Dendritic cell treated with granulocyte-macrophage colony-stimulating factor and Interleukin-4, amounts not matched to agents 40 ng/mL and 50 ng/mL, for 4 days (primary cell): ENCODE data around the gene FBXO2.

Source experiments
- H3K27ac Mint-ChIP-seq: one replicate; pipeline ENCODE4 v1.8.0; 2022; ENCODE audit warnings: mild to moderate bottlenecking, mixed read lengths
- H3K27me3 Mint-ChIP-seq: one replicate; pipeline ENCODE4 v1.8.0; 2022; ENCODE audit warnings: mild to moderate bottlenecking, mixed read lengths
- H3K36me3 Mint-ChIP-seq: one replicate; pipeline ENCODE4 v1.8.0; 2022; ENCODE audit warnings: low read depth, mixed read lengths
- H3K4me1 Mint-ChIP-seq: one replicate; pipeline ENCODE4 v1.8.0; 2022; ENCODE audit warnings: low read depth, mixed read lengths
- H3K4me3 Mint-ChIP-seq: one replicate; pipeline ENCODE4 v1.8.0; 2022; ENCODE audit warnings: mild to moderate bottlenecking, moderate library complexity, mixed read lengths
- H3K9me3 Mint-ChIP-seq: one replicate; pipeline ENCODE4 v1.8.0; 2022; ENCODE audit warnings: mixed read lengths
- intact Hi-C: fragments of 100-400 bp; cut with micrococcal nuclease; formaldehyde crosslinking; loops from one replicate; pipeline ENCODE4 v1.15.0; 2022

FBXO2 gene

GRCh38 chr1:11654137-11654938 is at the start of gene FBXO2, which contains the start of gene FBXO44:
Gene FBXO2, minus strand, starts transcription at chr1:11654429. Its CDS starts 89 bp downstream, at chr1:11654340.
Gene FBXO44, plus strand, starts transcription at chr1:11654877. Its CDS starts 959 bp downstream, at chr1:11655836.
- intact Hi-C loops = no loop called here
- Mint-ChIP-seq H3K36me3 (peaks cover 20% of the 10 kb centered on the region), H3K27ac (peak within 1 kb of the TSS; percentile 59), H3K27me3 (peaks cover 60% of the 10 kb centered on the region), H3K4me1 (peaks cover 28% of the 10 kb centered on the region), H3K9me3 (no peaks in the 10 kb centered on the region), H3K4me3 (peak within 1 kb of the TSS; percentile 77)

DNA sequence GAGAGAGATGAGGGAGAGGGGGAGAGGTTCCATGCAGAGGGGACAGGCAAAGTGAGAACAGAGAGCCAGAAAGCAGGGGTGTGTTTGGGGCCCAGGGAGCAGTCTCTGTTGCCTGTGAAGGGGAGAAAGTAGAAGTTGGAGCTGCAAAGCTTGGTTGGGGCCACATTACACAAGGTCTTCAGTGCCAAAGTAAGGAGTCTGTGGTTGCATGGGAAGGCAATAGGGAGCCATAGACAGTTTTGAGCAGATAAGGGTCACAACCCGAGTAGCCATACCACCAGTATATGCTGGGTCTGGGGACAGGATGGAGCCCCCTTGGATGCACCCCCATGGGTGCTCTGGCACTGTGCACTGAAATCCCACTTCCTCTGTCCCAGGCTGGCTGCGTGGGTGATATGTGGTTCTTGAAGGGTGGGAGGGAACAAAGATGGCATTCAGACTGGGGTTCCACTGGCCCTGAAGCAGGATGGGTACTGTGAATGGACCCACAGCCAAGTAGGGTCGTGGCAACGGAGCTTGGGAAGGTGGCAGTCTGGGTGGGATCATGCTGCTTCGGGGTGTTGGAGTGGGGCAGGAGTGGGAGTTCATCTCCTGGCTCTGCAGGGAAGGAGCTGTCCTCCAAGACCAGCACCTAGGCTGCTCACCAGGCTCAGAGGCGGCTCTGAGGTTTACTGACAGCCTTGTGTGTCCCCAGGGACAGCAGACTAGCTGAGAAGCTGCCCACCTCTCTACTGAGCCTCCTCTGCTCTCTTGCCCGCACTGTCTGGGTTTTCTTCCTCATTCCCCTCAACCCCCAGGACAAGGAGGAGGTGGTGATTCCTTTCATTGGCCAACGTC is 49.3 kb upstream of the FBXO2 start:
- no peaks in the 10 kb centered on the region for H3K9me3 Mint-ChIP-seq
- H3K4me1 Mint-ChIP-seq = peaks cover 21% of the 10 kb centered on the region
- peaks cover 32% of the 10 kb centered on the region for H3K27me3 Mint-ChIP-seq
- no peaks in the 10 kb centered on the region for H3K36me3 Mint-ChIP-seq
- intact Hi-C loops = no loop called here
- no peak overlapping the region for H3K4me3 Mint-ChIP-seq
- H3K27ac Mint-ChIP-seq = no peak overlapping the region

DNA sequence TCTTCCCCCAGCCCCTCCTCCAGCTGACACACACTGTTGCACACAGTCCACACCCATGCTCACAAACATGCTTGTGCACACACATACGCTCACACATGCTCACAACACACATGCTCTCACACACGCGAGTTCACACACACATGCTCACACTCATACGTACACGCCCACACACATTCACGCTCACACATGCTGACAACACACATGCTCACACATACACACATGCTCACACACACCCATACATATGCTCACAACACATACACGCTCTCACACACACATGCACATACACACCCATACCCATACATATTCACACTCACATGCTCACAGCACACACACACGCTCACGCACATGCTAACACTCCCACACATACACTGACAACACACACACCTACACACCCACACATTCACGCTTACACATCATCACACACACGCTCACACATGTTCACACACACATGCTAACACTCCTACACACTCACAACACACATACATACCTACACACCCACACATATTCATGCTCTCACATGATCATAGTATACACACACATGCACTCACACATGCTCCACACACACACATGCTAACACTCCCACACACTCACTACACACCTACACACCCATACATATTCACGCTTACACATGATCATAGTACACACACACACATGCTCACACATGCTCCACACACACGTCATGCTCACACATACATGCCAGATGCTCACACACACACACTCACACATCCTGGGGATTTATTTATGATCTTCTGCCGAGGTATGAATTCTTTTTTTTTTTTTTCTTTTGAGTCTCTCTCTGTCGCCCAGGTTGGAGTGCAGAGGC is 48.0 kb upstream of the FBXO2 start:
- Mint-ChIP-seq H3K27me3 (peaks cover 31% of the 10 kb centered on the region), H3K36me3 (no peaks in the 10 kb centered on the region), H3K27ac (no peak overlapping the region), H3K4me3 (no peak overlapping the region), H3K4me1 (peaks cover 14% of the 10 kb centered on the region), H3K9me3 (no peaks in the 10 kb centered on the region)
- intact Hi-C loops = no loop called here

DNA sequence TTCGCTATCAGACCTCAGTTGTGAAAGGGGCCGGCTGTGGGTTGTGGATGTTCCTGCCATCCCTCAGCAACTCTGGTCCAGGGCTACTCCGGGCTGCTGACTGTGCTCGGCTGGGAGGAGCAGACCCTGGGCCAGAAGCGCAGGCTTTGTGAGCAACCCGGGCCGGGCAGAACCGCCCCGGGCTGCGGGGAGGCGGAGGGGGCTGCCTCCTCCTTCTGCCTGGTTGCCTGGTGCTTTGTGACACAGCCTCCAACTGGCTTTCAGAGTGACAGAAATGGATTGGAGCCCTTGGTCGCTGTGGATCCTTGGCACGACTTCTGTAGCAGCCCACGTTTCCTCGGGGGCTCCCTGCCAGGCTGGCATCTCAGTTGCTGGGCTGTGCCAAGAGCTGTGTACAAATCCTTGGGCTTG is 47.3 kb upstream of the FBXO2 start:
- H3K36me3 Mint-ChIP-seq = no peaks in the 10 kb centered on the region
- H3K9me3 Mint-ChIP-seq = no peaks in the 10 kb centered on the region

GRCh38 chr1:11700601-11701467 is 46.6 kb upstream of the FBXO2 start:
- no peaks in the 10 kb centered on the region for H3K9me3 Mint-ChIP-seq
- H3K27me3 Mint-ChIP-seq = peaks cover 36% of the 10 kb centered on the region
- H3K27ac Mint-ChIP-seq = no peak overlapping the region
- H3K4me1 Mint-ChIP-seq = peaks cover 14% of the 10 kb centered on the region
- H3K4me3 Mint-ChIP-seq = no peak overlapping the region
- H3K36me3 Mint-ChIP-seq = no peaks in the 10 kb centered on the region
- intact Hi-C loops = no loop called here

More for the DNA sequence above, 47.3 kb upstream of the FBXO2 start:
- Mint-ChIP-seq H3K4me3 (no peak overlapping the region), H3K4me1 (peaks cover 14% of the 10 kb centered on the region), H3K27me3 (peaks cover 33% of the 10 kb centered on the region), H3K27ac (no peak overlapping the region)
- intact Hi-C loops = no loop called here

GRCh38 chr1:11697893-11698210 is 43.6 kb upstream of the FBXO2 start:
- Mint-ChIP-seq H3K4me3 (no peak overlapping the region), H3K27me3 (peaks cover 58% of the 10 kb centered on the region), H3K4me1 (peaks cover 10% of the 10 kb centered on the region), H3K9me3 (no peaks in the 10 kb centered on the region), H3K36me3 (no peaks in the 10 kb centered on the region), H3K27ac (no peak overlapping the region)
- intact Hi-C loops = no loop called here

GRCh38 chr1:11697188-11697892 is 43.1 kb upstream of the FBXO2 start:
- Mint-ChIP-seq H3K36me3 (no peaks in the 10 kb centered on the region), H3K27me3 (peaks cover 63% of the 10 kb centered on the region), H3K9me3 (no peaks in the 10 kb centered on the region), H3K4me3 (no peak overlapping the region), H3K27ac (no peak overlapping the region), H3K4me1 (peaks cover 15% of the 10 kb centered on the region)
- intact Hi-C loops = no loop called here

DNA sequence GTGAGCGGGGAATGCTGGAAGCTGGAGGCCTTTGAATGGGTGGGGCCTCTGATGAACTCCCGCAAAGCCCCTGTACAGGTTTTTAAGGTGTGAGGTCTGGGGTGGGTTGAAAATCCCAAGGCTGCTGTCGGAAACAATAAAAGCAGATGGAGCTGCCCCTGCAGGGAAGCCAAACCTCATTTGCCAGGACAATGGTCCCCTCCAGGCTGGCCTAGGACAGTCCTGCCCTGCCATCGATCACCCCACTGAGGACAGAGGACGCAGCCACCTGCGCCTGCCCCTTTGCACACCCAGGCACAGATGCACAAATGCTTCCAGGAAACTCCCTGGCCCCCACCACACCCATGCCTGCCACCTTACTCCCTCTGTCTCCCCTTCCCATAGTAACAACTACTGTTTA is 41.6 kb upstream of the FBXO2 start:
- no peak overlapping the region for H3K27ac Mint-ChIP-seq
- H3K9me3 Mint-ChIP-seq = no peaks in the 10 kb centered on the region

GRCh38 chr1:11693917-11694316 is 39.7 kb upstream of the FBXO2 start:
- no peak overlapping the region for H3K27ac Mint-ChIP-seq
- no peak overlapping the region for H3K4me3 Mint-ChIP-seq

More for the DNA sequence above, 41.6 kb upstream of the FBXO2 start:
- Mint-ChIP-seq H3K36me3 (no peaks in the 10 kb centered on the region), H3K27me3 (peaks cover 66% of the 10 kb centered on the region), H3K4me1 (peaks cover 23% of the 10 kb centered on the region), H3K4me3 (no peak overlapping the region)
- intact Hi-C loops = no loop called here

GRCh38 chr1:11693024-11693590 is 38.9 kb upstream of the FBXO2 start:
- intact Hi-C loops = no loop called here
- no peaks in the 10 kb centered on the region for H3K36me3 Mint-ChIP-seq
- H3K27ac Mint-ChIP-seq = no peak overlapping the region
- no peaks in the 10 kb centered on the region for H3K9me3 Mint-ChIP-seq
- H3K4me3 Mint-ChIP-seq = no peak overlapping the region
- H3K4me1 Mint-ChIP-seq = peaks cover 32% of the 10 kb centered on the region
- peaks cover 82% of the 10 kb centered on the region for H3K27me3 Mint-ChIP-seq

More at GRCh38 chr1:11693917-11694316, 39.7 kb upstream of the FBXO2 start:
- Mint-ChIP-seq H3K9me3 (no peaks in the 10 kb centered on the region), H3K36me3 (no peaks in the 10 kb centered on the region), H3K4me1 (peaks cover 32% of the 10 kb centered on the region), H3K27me3 (peaks cover 80% of the 10 kb centered on the region)
- intact Hi-C loops = no loop called here

DNA sequence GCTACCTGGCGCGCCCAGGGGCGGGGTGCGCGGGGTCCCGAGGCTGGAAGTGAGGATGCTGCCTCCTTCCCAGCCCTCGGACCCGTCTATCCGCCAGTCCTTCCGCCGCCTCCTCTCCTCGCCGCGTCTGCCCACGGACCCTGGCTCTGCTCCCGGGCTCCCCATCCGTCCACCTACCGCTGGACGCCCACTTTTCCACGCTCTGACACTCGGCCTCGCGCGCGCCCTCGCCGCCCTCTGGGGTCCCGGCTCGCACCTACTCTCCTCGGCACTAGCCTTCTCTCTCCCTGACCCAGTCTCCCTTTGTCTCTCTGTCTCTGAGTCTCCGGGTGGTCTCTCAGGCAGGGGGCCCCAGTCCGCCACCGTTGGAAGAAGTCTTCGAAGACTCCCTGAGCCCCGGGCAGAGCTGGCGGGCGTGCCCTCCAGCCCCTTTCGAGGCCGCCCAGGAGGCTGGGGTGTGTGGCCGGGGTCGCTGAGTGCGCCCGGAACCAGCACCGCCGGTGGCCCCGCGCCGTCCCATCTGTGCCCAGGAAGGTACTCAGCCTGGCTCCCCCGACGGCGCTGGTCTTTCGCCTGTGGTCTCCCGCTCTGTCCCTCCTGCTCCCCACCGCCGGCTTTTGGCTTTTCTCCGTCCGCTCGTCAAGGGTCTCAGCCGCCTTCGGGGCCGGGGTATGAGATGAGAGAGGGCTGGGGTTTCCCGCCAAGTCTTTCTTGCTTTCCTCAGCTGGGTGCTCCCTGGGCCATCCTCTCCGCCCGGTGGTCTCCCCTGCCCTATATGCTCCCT is 37.9 kb upstream of the FBXO2 start:
- Mint-ChIP-seq H3K27me3 (peaks cover 84% of the 10 kb centered on the region), H3K4me3 (peak overlapping the region; percentile 45), H3K4me1 (peaks cover 32% of the 10 kb centered on the region), H3K27ac (peak overlapping the region; percentile 2), H3K9me3 (no peaks in the 10 kb centered on the region), H3K36me3 (no peaks in the 10 kb centered on the region)
- intact Hi-C loops = no loop called here
